HCT116 (cell line): ENCODE measurements around the gene RALGPS1. TPM values are rescaled to one million over a fixed set of nuclear protein-coding genes. Genes with fewer than 3 reads are reported as not detected.

Experiments used
- ATAC-seq: fragments of 200-7000 bp; cut with Tn5 transposase; 2 replicates; pipeline ENCODE4 v1.9.1; 2020; ENCODE audit warnings: mild to moderate bottlenecking, moderate library complexity
- BruUV-seq: library from RNA; stranded (reverse); fragments of 400-500 nt; replicated peaks from 2 replicates; lab custom pipeline; 2021; lab: Mats Ljungman, UMichigan
- CTCF ChIA-PET: fragments of 300-600 bp; sonication (Branson Sonifier 250); formaldehyde crosslinking; loops from one replicate; lab custom pipeline; 2021; ENCODE audit warnings: antibody characterized with exemption; lab: Charles Lee
- POLR2A ChIA-PET: fragments of 300-600, 350-600 bp; sonication (Branson Sonifier 250); formaldehyde crosslinking; loops from one replicate; lab custom pipeline; 2021; ENCODE audit warnings: antibody characterized with exemption; lab: Charles Lee
- RAD21 ChIA-PET, 2 experiments: fragments of 300-600 bp; sonication (Branson Sonifier 250); formaldehyde crosslinking; loops; one replicate each; lab custom pipeline; 2023; ENCODE audit warnings: low total read pairs in 2 of 2; ENCODE audit not compliant: uncharacterized antibody in 2 of 2, unreplicated experiment in 2 of 2, low non-redundant PET in 1 of 2; lab: Charles Lee
- DNase-seq: peaks from one replicate; pipeline ENCODE4 v3.0.0-alpha.2; 2010; ENCODE audit warnings: low read depth, low spot score
- H2AFZ ChIP-seq: fragments of 200-600 bp; shearing (Covaris generic), sonication (generic); 2 replicates; pipeline ENCODE4 v1.6.1; 2017; ENCODE audit warnings: low read depth, mixed run types, mixed read lengths, antibody characterized with exemption, low read length; ENCODE audit not compliant: poor library complexity, severe bottlenecking
- H3K27ac ChIP-seq: 2 replicates; pipeline ENCODE4 v1.5.1; 2012; ENCODE audit warnings: low read depth, low read length
- H3K27me3 ChIP-seq: fragments of 200-600 bp; sonication (generic); 2 replicates; pipeline ENCODE4 v1.6.1; 2016; ENCODE audit warnings: mixed run types, low read length, mixed read lengths; ENCODE audit not compliant: insufficient read depth
- H3K36me3 ChIP-seq, 2 experiments: fragments of 200-500 bp in 1 of 2; fragments of 200-600 bp in 1 of 2; sonication (Bioruptor generic) in 1 of 2; sonication (generic) in 1 of 2; 2 replicates each; pipeline versions ENCODE4 v1.5.1 to v1.6.1; 2014 to 2016; ENCODE audit warnings: low read length in 2 of 2, inconsistent platforms in 1 of 2, mixed read lengths in 1 of 2, mixed run types in 1 of 2; ENCODE audit not compliant: insufficient read depth in 2 of 2, control insufficient read depth in 1 of 2
- H3K4me1 ChIP-seq, 2 experiments: fragments of 200-600 bp in 1 of 2; sonication (generic) in 1 of 2; 2 replicates each; pipeline versions ENCODE4 v1.5.1 to v1.6.1; 2012 to 2017; ENCODE audit warnings: low read length in 2 of 2, inconsistent platforms in 1 of 2, mild to moderate bottlenecking in 1 of 2, mixed read lengths in 1 of 2, mixed run types in 1 of 2, moderate library complexity in 1 of 2; ENCODE audit not compliant: insufficient read depth in 2 of 2, control insufficient read depth in 1 of 2
- H3K4me2 ChIP-seq: fragments of 200-600 bp; sonication (generic); 2 replicates; pipeline ENCODE4 v1.6.1; 2017; ENCODE audit warnings: mixed run types, low read length, mixed read lengths
- H3K4me3 ChIP-seq, 2 experiments: fragments of 200-600 bp in 1 of 2; sonication (generic) in 1 of 2; replicated peaks in 1 of 2; 2 replicates each; pipeline ENCODE4 v1.5.1; 2011 to 2016; ENCODE audit warnings: low read length in 2 of 2, control low read depth in 1 of 2, low read depth in 1 of 2, mild to moderate bottlenecking in 1 of 2, mixed read lengths in 1 of 2, mixed run types in 1 of 2
- H3K79me2 ChIP-seq: fragments of 200-600 bp; sonication (generic); 2 replicates; pipeline ENCODE4 v1.6.1; 2017; ENCODE audit warnings: mild to moderate bottlenecking, mixed run types, low read length, moderate library complexity, mixed read lengths; ENCODE audit not compliant: insufficient read depth
- H3K9ac ChIP-seq: fragments of 200-600 bp; sonication (generic); 2 replicates; pipeline ENCODE4 v1.6.1; 2016; ENCODE audit warnings: low read length, mixed read lengths
- H3K9me2 ChIP-seq: fragments of 200-600 bp; sonication (generic), shearing (Covaris generic); 2 replicates; pipeline ENCODE4 v1.6.1; 2017; ENCODE audit warnings: mixed run types, mild to moderate bottlenecking, moderate library complexity; ENCODE audit not compliant: insufficient read depth
- H3K9me3 ChIP-seq, 2 experiments: fragments of 200-500 bp in 1 of 2; fragments of 200-600 bp in 1 of 2; sonication (Bioruptor generic) in 1 of 2; sonication (generic) in 1 of 2; 2 replicates each; pipeline ENCODE4 v1.6.1; 2014 to 2017; ENCODE audit warnings: low read length in 2 of 2, mixed read lengths in 2 of 2, inconsistent platforms in 1 of 2, low read depth in 1 of 2, mild to moderate bottlenecking in 1 of 2, mixed run types in 1 of 2, moderate library complexity in 1 of 2; ENCODE audit not compliant: control insufficient read depth in 1 of 2, insufficient read depth in 1 of 2
- H4K20me1 ChIP-seq: fragments of 200-600 bp; sonication (generic), shearing (Covaris generic); 2 replicates; pipeline ENCODE4 v1.6.1; 2017; ENCODE audit warnings: mixed run types, mild to moderate bottlenecking, moderate library complexity; ENCODE audit not compliant: insufficient read depth
- ATF3 ChIP-seq: IDR thresholded peaks from 2 replicates; pipeline ENCODE4 v1.6.1; 2012
- CBX3 ChIP-seq: IDR thresholded peaks from 2 replicates; pipeline ENCODE4 v1.6.1; 2012; ENCODE audit warnings: low read depth
- EGR1 ChIP-seq: IDR thresholded peaks from 2 replicates; pipeline ENCODE4 v1.6.1; 2012; ENCODE audit warnings: low read depth
- ELF1 ChIP-seq: IDR thresholded peaks from 2 replicates; pipeline ENCODE4 v1.6.1; 2012; ENCODE audit warnings: low read depth, borderline replicate concordance
- EZH2phosphoT487 ChIP-seq: fragments of 200-600 bp; IDR thresholded peaks from 2 replicates; pipeline ENCODE4 v1.6.1; 2018; ENCODE audit warnings: antibody characterized with exemption, borderline replicate concordance
- FOSL1 ChIP-seq: IDR thresholded peaks from 2 replicates; pipeline ENCODE4 v1.6.1; 2012; ENCODE audit warnings: low read depth
- JUND ChIP-seq: IDR thresholded peaks from 2 replicates; pipeline ENCODE4 v1.6.1; 2012
- MAX ChIP-seq: IDR thresholded peaks from 2 replicates; pipeline ENCODE4 v1.6.1; 2012
- POLR2A ChIP-seq: IDR thresholded peaks from 2 replicates; pipeline ENCODE4 v1.7.0; 2011; ENCODE audit warnings: borderline replicate concordance; ENCODE audit not compliant: insufficient read depth, insufficient read length; ENCODE audit errors: extremely low read depth
- POLR2AphosphoS5 ChIP-seq: IDR thresholded peaks from 2 replicates; pipeline ENCODE4 v1.6.1; 2011; ENCODE audit warnings: mild to moderate bottlenecking, low read depth, low read length, moderate library complexity
- RAD21 ChIP-seq: IDR thresholded peaks from 2 replicates; pipeline ENCODE4 v1.6.1; 2012; ENCODE audit warnings: low read depth, mild to moderate bottlenecking
- SP1 ChIP-seq: IDR thresholded peaks from 2 replicates; pipeline ENCODE4 v1.6.1; 2012; ENCODE audit warnings: low read depth
- SRF ChIP-seq: IDR thresholded peaks from 2 replicates; pipeline ENCODE4 v1.6.1; 2012; ENCODE audit warnings: low read depth
- ZBTB33 ChIP-seq: IDR thresholded peaks from 2 replicates; pipeline ENCODE4 v1.6.1; 2011; ENCODE audit warnings: mild to moderate bottlenecking, low read length, moderate library complexity; ENCODE audit not compliant: insufficient replicate concordance; ENCODE audit errors: extremely low read depth
- ZFX ChIP-seq: fragments of 450-650 bp; IDR thresholded peaks from 2 replicates; pipeline ENCODE4 v1.6.1; 2017
- intact Hi-C: fragments of 100-400 bp; cut with micrococcal nuclease; formaldehyde crosslinking; loops from 2 replicates; pipeline ENCODE4 v1.10.0; 2022
- total RNA-seq: library from RNA; stranded (reverse); gene quantifications from one replicate; pipeline ENCODE4 v1.2.1, GENCODE V29; 2021; ENCODE audit not compliant: unreplicated experiment

RALGPS1 gene
- total RNA-seq, 1 experiment from 2014 or later, result 7.6 TPM

- peak overlapping the region; percentile 6 to 50 for H3K4me3 ChIP-seq
- H3K4me1 ChIP-seq, result peaks cover 24 to 38% of the 10 kb centered on the region in 2 experiments
- H2AFZ ChIP-seq, result peak overlapping the region; percentile 93
- BruUV-seq, result no TSS peak
- H3K27ac ChIP-seq, result peak overlapping the region; percentile 52
- H3K9ac ChIP-seq, result peak overlapping the region; percentile 43
- CTCF ChIA-PET, result interaction anchor here (0.7 kb wide), 1 partner anchor 8 kb away, joined by 4 read pairs; no protein-coding TSS in a partner anchor
- H4K20me1 ChIP-seq, result no peaks in the 10 kb centered on the region
- peak overlapping the region; percentile 93 for H3K4me2 ChIP-seq
- H3K79me2 ChIP-seq, result no peaks in the 10 kb centered on the region
- intact Hi-C loops, result no loop called here
- RAD21 ChIA-PET, result no interaction called here
- ATAC-seq (peak; percentile 87), DNase-seq (peak; percentile 48)
- TF ChIP-seq POLR2AphosphoS5 (no peak; the same call in 1 of the 2 replicates), ELF1 (no peak), POLR2A (no peak), CBX3 (no peak; the same call in 1 of the 2 replicates), ZBTB33 (no peak), MAX (peak; percentile 58; the same call in 1 of the 2 replicates), ZFX (no peak), EZH2phosphoT487 (no peak), EGR1 (no peak), JUND (peak; percentile 62), SRF (no peak), SP1 (peak; percentile 86), ATF3 (no peak), RAD21 (no peak), FOSL1 (peak; percentile 74)
- no peaks in the 10 kb centered on the region for H3K27me3 ChIP-seq
- POLR2A ChIA-PET, result no interaction called here
- H3K9me2 ChIP-seq, result no peaks in the 10 kb centered on the region
- H3K9me3 ChIP-seq, result no peaks in the 10 kb centered on the region
- no peaks in the 10 kb centered on the region for H3K36me3 ChIP-seq
Measured at GRCh38 chr9:127187231-127187956, 272.8 kb downstream of the RALGPS1 start.
